ENCODE measurements around the gene CDH15. TPM values are rescaled to one million over a fixed set of nuclear protein-coding genes. Genes with fewer than 3 reads are reported as not detected.

CDH15 gene
- total and polyA plus RNA-seq, 9 of the 15 experiments (the other 6 are each of a cell fraction or from before 2014, with no cell fraction given) = 0.07 to 0.18 TPM; not detected in 7

DNA sequence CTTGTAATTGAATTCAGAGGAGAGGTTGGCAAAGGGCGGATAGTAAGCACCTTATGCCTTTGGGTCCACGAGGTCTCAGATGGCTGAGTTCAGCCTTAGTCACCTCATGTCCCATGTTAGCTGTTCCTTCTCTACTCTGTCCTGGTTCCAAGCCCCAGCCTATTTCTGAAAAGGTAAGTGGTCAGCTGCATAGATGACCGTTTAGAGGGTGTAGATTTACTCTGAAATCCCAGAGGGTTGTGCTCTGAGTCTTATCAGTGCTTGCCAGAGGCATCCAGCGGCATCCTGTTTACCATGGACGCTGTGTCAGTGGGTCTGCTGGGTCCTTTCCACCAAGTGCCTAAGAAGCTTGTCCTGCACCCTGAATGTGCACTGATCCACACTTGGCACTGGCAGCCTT lies 47.8 kb downstream of the CDH15 start (continued):
- TF ChIP-seq, protein P1, sequence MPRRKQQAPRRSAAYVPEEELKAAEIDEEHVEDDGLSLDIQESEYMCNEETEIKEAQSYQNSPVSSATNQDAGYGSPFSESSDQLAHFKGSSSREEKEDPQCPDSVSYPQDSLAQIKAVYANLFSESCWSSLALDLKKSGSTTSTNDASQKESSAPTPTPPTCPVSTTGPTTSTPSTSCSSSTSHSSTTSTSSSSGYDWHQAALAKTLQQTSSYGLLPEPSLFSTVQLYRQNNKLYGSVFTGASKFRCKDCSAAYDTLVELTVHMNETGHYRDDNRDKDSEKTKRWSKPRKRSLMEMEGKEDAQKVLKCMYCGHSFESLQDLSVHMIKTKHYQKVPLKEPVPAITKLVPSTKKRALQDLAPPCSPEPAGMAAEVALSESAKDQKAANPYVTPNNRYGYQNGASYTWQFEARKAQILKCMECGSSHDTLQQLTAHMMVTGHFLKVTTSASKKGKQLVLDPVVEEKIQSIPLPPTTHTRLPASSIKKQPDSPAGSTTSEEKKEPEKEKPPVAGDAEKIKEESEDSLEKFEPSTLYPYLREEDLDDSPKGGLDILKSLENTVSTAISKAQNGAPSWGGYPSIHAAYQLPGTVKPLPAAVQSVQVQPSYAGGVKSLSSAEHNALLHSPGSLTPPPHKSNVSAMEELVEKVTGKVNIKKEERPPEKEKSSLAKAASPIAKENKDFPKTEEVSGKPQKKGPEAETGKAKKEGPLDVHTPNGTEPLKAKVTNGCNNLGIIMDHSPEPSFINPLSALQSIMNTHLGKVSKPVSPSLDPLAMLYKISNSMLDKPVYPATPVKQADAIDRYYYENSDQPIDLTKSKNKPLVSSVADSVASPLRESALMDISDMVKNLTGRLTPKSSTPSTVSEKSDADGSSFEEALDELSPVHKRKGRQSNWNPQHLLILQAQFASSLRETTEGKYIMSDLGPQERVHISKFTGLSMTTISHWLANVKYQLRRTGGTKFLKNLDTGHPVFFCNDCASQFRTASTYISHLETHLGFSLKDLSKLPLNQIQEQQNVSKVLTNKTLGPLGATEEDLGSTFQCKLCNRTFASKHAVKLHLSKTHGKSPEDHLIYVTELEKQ (CRISPR knock-in tag; IDR thresholded peaks at IDR 0.05) = no peak
- TF ChIP-seq PTRF (tag; IDR thresholded peaks at IDR 0.05) (no peak), SMARCA4 (IDR thresholded peaks at IDR 0.05) (peak; percentile 84), ZEB2 (IDR thresholded peaks at IDR 0.05) (no peak), ZFP36 (IDR thresholded peaks at IDR 0.05; ENCODE audit: low read depth, low read length, partially characterized antibody) (no peak), HMGN3 (IDR thresholded peaks at IDR 0.05; ENCODE audit: borderline replicate concordance, extremely low read depth, insufficient read length, low read depth, low read length) (no peak), FOXK2 (conservative IDR thresholded peaks at IDR 0.05 in 1 of 2, IDR thresholded peaks at IDR 0.05 in 1 of 2; ENCODE audit: low read depth in 2 of 2) (peak; percentile 75), PHF8 (IDR thresholded peaks at IDR 0.05; ENCODE audit: borderline replicate concordance, low read length) (no peak), EWSR1 (IDR thresholded peaks at IDR 0.05; ENCODE audit: borderline replicate concordance, low read depth, partially characterized antibody) (no peak), GTF2E2 (tag; IDR thresholded peaks at IDR 0.05) (no peak), ESRRA (IDR thresholded peaks at IDR 0.05; ENCODE audit: borderline replicate concordance, low read depth) (no peak)
- TF ChIP-seq, protein P2, sequence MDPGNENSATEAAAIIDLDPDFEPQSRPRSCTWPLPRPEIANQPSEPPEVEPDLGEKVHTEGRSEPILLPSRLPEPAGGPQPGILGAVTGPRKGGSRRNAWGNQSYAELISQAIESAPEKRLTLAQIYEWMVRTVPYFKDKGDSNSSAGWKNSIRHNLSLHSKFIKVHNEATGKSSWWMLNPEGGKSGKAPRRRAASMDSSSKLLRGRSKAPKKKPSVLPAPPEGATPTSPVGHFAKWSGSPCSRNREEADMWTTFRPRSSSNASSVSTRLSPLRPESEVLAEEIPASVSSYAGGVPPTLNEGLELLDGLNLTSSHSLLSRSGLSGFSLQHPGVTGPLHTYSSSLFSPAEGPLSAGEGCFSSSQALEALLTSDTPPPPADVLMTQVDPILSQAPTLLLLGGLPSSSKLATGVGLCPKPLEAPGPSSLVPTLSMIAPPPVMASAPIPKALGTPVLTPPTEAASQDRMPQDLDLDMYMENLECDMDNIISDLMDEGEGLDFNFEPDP (CRISPR knock-in tag; IDR thresholded peaks at IDR 0.05) = no peak
- TF ChIP-seq, protein P3, sequence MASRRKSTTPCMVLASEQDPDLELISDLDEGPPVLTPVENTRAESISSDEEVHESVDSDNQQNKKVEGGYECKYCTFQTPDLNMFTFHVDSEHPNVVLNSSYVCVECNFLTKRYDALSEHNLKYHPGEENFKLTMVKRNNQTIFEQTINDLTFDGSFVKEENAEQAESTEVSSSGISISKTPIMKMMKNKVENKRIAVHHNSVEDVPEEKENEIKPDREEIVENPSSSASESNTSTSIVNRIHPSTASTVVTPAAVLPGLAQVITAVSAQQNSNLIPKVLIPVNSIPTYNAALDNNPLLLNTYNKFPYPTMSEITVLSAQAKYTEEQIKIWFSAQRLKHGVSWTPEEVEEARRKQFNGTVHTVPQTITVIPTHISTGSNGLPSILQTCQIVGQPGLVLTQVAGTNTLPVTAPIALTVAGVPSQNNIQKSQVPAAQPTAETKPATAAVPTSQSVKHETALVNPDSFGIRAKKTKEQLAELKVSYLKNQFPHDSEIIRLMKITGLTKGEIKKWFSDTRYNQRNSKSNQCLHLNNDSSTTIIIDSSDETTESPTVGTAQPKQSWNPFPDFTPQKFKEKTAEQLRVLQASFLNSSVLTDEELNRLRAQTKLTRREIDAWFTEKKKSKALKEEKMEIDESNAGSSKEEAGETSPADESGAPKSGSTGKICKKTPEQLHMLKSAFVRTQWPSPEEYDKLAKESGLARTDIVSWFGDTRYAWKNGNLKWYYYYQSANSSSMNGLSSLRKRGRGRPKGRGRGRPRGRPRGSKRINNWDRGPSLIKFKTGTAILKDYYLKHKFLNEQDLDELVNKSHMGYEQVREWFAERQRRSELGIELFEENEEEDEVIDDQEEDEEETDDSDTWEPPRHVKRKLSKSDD (conservative IDR thresholded peaks at IDR 0.05; ENCODE audit: low read length) = no peak
- TF ChIP-seq, protein P4, sequence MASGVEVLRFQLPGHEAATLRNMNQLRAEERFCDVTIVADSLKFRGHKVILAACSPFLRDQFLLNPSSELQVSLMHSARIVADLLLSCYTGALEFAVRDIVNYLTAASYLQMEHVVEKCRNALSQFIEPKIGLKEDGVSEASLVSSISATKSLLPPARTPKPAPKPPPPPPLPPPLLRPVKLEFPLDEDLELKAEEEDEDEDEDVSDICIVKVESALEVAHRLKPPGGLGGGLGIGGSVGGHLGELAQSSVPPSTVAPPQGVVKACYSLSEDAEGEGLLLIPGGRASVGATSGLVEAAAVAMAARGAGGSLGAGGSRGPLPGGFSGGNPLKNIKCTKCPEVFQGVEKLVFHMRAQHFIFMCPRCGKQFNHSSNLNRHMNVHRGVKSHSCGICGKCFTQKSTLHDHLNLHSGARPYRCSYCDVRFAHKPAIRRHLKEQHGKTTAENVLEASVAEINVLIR (CRISPR knock-in tag; IDR thresholded peaks at IDR 0.05) = no peak
- TF ChIP-seq, protein P5, sequence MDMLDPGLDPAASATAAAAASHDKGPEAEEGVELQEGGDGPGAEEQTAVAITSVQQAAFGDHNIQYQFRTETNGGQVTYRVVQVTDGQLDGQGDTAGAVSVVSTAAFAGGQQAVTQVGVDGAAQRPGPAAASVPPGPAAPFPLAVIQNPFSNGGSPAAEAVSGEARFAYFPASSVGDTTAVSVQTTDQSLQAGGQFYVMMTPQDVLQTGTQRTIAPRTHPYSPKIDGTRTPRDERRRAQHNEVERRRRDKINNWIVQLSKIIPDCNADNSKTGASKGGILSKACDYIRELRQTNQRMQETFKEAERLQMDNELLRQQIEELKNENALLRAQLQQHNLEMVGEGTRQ (CRISPR knock-in tag; IDR thresholded peaks at IDR 0.05) = no peak
- TF ChIP-seq, protein P6, sequence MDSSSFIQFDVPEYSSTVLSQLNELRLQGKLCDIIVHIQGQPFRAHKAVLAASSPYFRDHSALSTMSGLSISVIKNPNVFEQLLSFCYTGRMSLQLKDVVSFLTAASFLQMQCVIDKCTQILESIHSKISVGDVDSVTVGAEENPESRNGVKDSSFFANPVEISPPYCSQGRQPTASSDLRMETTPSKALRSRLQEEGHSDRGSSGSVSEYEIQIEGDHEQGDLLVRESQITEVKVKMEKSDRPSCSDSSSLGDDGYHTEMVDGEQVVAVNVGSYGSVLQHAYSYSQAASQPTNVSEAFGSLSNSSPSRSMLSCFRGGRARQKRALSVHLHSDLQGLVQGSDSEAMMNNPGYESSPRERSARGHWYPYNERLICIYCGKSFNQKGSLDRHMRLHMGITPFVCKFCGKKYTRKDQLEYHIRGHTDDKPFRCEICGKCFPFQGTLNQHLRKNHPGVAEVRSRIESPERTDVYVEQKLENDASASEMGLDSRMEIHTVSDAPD (CRISPR knock-in tag; IDR thresholded peaks at IDR 0.05) = no peak

Measured in K562 (cell line).